ENCODE measurements around the gene SAA2.

- TF ChIP-seq EP300 (IDR thresholded peaks at IDR 0.05; ENCODE audit: borderline replicate concordance): no peak
- no peak for TF ChIP-seq CEBPB (IDR thresholded peaks at IDR 0.05)
- TF ChIP-seq YY1 (IDR thresholded peaks at IDR 0.05; ENCODE audit: low read depth): no peak
- no peak for TF ChIP-seq RAD21 (IDR thresholded peaks at IDR 0.05; ENCODE audit: low read depth)
- no peak for TF ChIP-seq TCF12 (IDR thresholded peaks at IDR 0.05; ENCODE audit: low read depth)
Measured at GRCh38 chr11:18254781-18255361, 6.4 kb upstream of the SAA2 start.
